Activated CD8-positive, alpha-beta T cell treated with anti-CD3 and anti-CD28 coated beads for 36 hours (primary cell): Measurements from ENCODE around the gene OBSCN. TPM values are rescaled to one million over a fixed set of nuclear protein-coding genes. Genes with fewer than 3 reads are reported as not detected.

Experiments used
- ATAC-seq: fragments of 200-7000 bp; cut with Tn5 transposase; one replicate; pipeline ENCODE4 v1.10.0; 2021; ENCODE audit warnings: mild to moderate bottlenecking, moderate library complexity
- CTCF ChIA-PET: fragments of 350-600 bp; sonication (Branson Sonifier 250); formaldehyde crosslinking; loops from one replicate; lab custom pipeline; 2021; ENCODE audit warnings: antibody characterized with exemption; lab: Charles Lee
- POLR2A ChIA-PET: fragments of 350-600 bp; sonication (Branson Sonifier 250); formaldehyde crosslinking; loops from one replicate; lab custom pipeline; 2021; ENCODE audit warnings: antibody characterized with exemption; lab: Charles Lee
- DNase-seq: peaks from one replicate; pipeline ENCODE4 v3.0.0-alpha.2; 2020
- H3K27ac Mint-ChIP-seq: one replicate; pipeline ENCODE4 v1.8.0; 2021; ENCODE audit warnings: mild to moderate bottlenecking, mixed read lengths
- H3K27me3 Mint-ChIP-seq: one replicate; pipeline ENCODE4 v1.8.0; 2021; ENCODE audit warnings: mixed read lengths
- H3K36me3 Mint-ChIP-seq: one replicate; pipeline ENCODE4 v1.8.0; 2021; ENCODE audit warnings: low read depth, mixed read lengths
- H3K4me1 Mint-ChIP-seq: one replicate; pipeline ENCODE4 v1.8.0; 2021; ENCODE audit warnings: low read depth, mixed read lengths
- H3K4me3 Mint-ChIP-seq: one replicate; pipeline ENCODE4 v1.8.0; 2021; ENCODE audit warnings: mild to moderate bottlenecking, moderate library complexity, mixed read lengths
- H3K9me3 Mint-ChIP-seq: one replicate; pipeline ENCODE4 v1.8.0; 2021; ENCODE audit warnings: mixed read lengths
- intact Hi-C: fragments of 100-400 bp; cut with micrococcal nuclease; formaldehyde crosslinking; loops from one replicate; pipeline ENCODE4 v1.10.0; 2022
- total RNA-seq, 2 experiments: library from RNA; stranded (reverse); gene quantifications; one replicate each; pipeline ENCODE4 v1.2.3, GENCODE V29; 2021
- TF ChIP-seq, protein P1 (sequence below): fragments of 200-600 bp; IDR thresholded peaks from one replicate; pipeline ENCODE4 v1.8.0; 2022; ENCODE audit warnings: antibody characterized with exemption, mild to moderate bottlenecking

Gene OBSCN
- total RNA-seq, 2 experiments from 2014 or later: 21.6 to 23.7 TPM

DNA sequence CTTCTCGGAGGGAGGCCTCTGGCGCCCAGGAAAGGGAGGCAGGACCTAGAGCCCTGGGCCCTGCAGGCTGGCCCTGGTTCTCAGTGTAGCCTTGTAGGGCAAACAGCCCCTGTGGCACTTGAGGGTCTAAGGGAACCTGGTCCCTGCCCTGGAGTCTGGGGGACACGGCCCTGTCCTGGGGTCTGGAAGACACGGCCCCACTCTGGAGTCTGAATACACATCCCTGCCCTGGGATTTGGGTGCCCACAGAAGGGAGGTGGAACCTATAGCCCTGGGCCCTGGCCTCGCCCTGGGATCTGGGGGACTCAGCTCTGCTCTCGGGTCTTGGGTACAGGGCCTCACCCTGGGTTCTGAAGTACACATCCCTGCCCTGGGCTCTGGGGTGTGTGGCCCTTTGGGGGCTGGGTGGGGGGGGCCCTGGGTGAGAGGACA lies 97.9 kb downstream of the OBSCN start:
- Mint-ChIP-seq H3K4me1 (no peaks in the 10 kb centered on the region), H3K27me3 (no peaks in the 10 kb centered on the region), H3K36me3 (peaks cover 32% of the 10 kb centered on the region), H3K27ac (no peak overlapping the region), H3K4me3 (no peak overlapping the region), H3K9me3 (peaks cover 19% of the 10 kb centered on the region)
- intact Hi-C loops: no loop called here
- TF ChIP-seq, protein P1, sequence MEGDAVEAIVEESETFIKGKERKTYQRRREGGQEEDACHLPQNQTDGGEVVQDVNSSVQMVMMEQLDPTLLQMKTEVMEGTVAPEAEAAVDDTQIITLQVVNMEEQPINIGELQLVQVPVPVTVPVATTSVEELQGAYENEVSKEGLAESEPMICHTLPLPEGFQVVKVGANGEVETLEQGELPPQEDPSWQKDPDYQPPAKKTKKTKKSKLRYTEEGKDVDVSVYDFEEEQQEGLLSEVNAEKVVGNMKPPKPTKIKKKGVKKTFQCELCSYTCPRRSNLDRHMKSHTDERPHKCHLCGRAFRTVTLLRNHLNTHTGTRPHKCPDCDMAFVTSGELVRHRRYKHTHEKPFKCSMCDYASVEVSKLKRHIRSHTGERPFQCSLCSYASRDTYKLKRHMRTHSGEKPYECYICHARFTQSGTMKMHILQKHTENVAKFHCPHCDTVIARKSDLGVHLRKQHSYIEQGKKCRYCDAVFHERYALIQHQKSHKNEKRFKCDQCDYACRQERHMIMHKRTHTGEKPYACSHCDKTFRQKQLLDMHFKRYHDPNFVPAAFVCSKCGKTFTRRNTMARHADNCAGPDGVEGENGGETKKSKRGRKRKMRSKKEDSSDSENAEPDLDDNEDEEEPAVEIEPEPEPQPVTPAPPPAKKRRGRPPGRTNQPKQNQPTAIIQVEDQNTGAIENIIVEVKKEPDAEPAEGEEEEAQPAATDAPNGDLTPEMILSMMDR: no peak
- ChIA-PET POLR2A (interaction anchor here (0.6 to 1.3 kb wide), 2 partner anchors 11 to 12 kb away, joined by 3 read pairs; no protein-coding TSS in a partner anchor), CTCF (no interaction called here)
- ATAC-seq (no peak), DNase-seq (no peak)

DNA sequence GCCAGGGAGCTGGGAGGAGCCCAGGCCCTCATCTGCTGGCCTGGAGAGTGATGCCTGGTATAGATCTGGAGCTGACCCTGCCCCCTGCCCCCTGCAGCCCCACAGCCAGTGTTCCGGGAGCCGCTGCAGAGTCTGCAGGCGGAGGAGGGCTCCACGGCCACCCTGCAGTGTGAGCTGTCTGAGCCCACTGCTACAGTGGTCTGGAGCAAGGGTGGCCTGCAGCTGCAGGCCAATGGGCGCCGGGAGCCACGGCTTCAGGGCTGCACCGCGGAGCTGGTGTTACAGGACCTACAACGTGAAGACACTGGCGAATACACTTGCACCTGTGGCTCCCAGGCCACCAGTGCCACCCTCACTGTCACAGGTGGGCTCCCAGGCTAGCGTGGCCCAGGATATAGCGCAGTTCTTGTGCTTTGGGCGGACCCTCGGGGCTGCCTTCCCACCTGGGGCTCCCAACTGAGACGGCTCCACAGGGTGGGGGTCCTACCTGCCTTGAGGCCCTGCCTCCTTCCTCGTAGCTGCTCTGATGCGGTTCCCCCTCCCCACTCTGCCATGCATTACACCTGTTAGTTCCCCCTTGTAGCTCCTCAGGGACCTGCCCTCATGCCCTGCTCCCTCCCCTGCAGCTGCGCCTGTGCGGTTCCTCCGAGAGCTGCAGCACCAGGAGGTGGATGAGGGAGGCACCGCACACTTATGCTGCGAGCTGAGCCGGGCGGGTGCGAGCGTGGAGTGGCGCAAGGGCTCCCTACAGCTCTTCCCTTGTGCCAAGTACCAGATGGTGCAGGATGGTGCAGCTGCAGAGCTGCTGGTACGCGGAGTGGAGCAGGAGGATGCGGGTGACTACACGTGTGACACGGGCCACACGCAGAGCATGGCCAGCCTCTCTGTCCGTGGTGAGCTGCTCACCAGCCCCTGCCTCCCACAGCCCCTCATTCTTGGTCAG lies 98.7 kb downstream of the OBSCN start:
- Mint-ChIP-seq H3K9me3 (peaks cover 13% of the 10 kb centered on the region), H3K27ac (no peak overlapping the region), H3K4me1 (no peaks in the 10 kb centered on the region), H3K27me3 (no peaks in the 10 kb centered on the region), H3K36me3 (peaks cover 26% of the 10 kb centered on the region), H3K4me3 (no peak overlapping the region)
- CTCF ChIA-PET: no interaction called here
- intact Hi-C loops: no loop called here
- POLR2A ChIA-PET: interaction anchor here (1.3 kb wide), 1 partner anchor 13 kb away, joined by 3 read pairs; no protein-coding TSS in a partner anchor
- DNase-seq (no peak), ATAC-seq (no peak)
- TF ChIP-seq, protein P1: no peak

DNA sequence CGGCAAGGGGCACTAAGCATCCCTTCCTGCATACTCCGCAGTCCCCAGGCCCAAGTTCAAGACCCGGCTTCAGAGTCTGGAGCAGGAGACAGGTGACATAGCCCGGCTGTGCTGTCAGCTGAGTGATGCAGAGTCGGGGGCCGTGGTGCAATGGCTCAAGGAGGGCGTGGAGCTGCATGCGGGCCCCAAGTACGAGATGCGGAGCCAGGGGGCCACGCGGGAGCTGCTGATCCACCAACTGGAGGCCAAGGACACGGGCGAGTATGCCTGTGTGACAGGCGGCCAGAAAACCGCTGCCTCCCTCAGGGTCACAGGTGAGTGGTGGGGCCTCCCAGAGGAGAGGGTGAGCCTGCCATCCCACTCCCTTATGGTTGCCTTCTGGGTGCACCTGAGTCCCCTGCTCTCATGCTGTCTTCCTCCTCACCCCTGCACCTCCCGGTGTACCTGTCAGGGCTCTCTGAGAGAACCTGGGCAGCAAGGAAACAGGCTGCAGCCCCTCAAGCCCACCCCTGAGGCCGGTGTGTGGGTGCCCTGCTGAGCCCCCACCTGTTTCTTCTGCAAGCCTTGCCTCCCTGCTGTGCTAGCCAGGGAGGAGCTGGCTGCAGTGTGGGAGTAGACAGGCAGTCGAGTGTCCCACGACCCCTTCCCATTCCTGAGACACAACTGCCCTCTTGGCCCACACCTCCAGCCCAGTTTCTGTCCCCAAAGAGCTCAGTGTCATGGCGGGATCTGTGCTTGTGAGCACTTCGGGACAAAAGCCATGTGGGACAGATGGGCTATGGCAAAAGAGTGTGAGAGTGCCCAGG lies 99.6 kb downstream of the OBSCN start:
- no peak for DNase-seq
- CTCF ChIA-PET: no interaction called here
- no peaks in the 10 kb centered on the region for H3K27me3 Mint-ChIP-seq

DNA sequence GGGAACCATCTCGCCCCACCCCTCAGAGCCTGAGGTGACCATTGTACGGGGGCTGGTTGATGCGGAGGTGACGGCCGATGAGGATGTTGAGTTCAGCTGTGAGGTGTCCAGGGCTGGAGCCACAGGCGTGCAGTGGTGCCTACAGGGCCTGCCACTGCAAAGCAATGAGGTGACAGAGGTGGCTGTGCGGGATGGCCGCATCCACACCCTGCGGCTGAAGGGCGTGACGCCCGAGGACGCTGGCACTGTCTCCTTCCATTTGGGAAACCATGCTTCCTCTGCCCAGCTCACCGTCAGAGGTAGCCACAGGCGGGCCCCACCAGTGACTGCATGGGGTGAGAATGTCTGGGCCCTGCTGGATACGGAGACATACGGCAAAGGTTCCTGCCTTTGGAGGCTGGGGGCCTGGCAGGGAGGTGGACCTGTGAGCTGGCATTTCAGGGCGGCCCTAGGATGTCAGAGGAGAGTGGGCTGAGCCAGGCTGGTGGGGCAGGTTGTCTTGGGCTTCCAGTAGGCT lies 100.3 kb downstream of the OBSCN start:
- no peaks in the 10 kb centered on the region for H3K27me3 Mint-ChIP-seq
- no peak overlapping the region for H3K4me3 Mint-ChIP-seq
- ChIA-PET CTCF (interaction anchor here (0.9 kb wide), 1 partner anchor 49 kb away, joined by 3 read pairs; no protein-coding TSS in a partner anchor), POLR2A (no interaction called here)
- ATAC-seq (no peak), DNase-seq (no peak)
- TF ChIP-seq, protein P1: no peak
- peaks cover 18% of the 10 kb centered on the region for H3K36me3 Mint-ChIP-seq
- no peak overlapping the region for H3K27ac Mint-ChIP-seq
- intact Hi-C loops: no loop called here
- H3K9me3 Mint-ChIP-seq: peaks cover 1% of the 10 kb centered on the region
- no peaks in the 10 kb centered on the region for H3K4me1 Mint-ChIP-seq

More for the DNA sequence above, 99.6 kb downstream of the OBSCN start:
- Mint-ChIP-seq H3K4me3 (no peak overlapping the region), H3K4me1 (no peaks in the 10 kb centered on the region), H3K9me3 (peaks cover 8% of the 10 kb centered on the region), H3K27ac (no peak overlapping the region), H3K36me3 (peaks cover 20% of the 10 kb centered on the region)
- no peak for ATAC-seq
- POLR2A ChIA-PET: no interaction called here
- intact Hi-C loops: no loop called here
- TF ChIP-seq, protein P1: no peak
